Subcutaneous adipose tissue (tissue), 4 donors: ENCODE measurements around the gene PRUNE1. TPM values are rescaled to one million over a fixed set of nuclear protein-coding genes. Genes with fewer than 3 reads are reported as not detected.

Experiments used
- CTCF ChIP-seq: fragments of 450-650 bp; IDR thresholded peaks from one replicate; pipeline ENCODE4 v1.5.1; 2016; ENCODE audit warnings: low read depth, mild to moderate bottlenecking, control low read depth, antibody characterized with exemption, moderate library complexity
- total RNA-seq, 4 donors: library from RNA; depleted of rRNA; stranded (reverse); fragments of >200 nt; gene quantifications; one replicate each; pipeline ENCODE4 v1.1.0, GENCODE V29; 2016

The PRUNE1 gene
- total RNA-seq, 4 donors from 2014 or later, result 16.5 to 29.5 (median 17.8) TPM

DNA sequence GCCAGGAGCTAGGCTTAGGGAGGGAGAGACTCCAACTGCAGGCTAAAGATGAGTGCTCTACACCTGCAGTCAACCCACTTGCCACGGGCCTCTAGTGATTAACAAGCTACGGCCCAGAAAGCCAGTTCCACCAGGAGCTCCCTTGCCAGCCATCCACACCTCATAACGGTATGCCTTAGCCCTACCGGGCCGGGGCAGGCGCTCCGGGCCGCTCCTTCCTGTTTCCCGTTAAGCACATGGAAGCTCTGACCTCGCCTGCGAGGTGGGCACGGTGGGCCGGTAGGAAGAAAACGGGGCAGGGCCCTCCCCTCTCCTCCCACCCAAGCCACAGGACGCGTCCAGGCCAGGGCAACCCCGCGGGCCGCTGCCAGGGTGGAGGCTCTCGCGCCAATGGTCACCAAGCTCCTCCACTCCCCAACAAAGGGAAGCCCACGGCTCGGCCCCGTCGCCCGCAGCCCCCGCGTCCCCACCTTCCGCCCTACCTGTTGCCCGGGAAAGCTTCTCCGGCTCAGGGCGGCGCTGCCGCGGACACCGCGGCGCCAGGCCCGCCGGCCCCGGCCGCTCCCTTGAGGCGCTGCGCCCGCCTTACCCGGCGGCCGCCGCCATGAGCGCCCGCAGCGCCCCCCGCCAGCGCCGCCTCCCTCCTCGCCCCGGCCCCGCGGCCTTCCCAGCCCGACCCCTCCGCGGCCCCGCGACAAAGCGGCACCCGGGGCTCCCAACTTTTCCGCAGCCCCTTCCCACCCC lies 34.2 kb upstream of the PRUNE1 start:
- no peak for TF ChIP-seq CTCF

DNA sequence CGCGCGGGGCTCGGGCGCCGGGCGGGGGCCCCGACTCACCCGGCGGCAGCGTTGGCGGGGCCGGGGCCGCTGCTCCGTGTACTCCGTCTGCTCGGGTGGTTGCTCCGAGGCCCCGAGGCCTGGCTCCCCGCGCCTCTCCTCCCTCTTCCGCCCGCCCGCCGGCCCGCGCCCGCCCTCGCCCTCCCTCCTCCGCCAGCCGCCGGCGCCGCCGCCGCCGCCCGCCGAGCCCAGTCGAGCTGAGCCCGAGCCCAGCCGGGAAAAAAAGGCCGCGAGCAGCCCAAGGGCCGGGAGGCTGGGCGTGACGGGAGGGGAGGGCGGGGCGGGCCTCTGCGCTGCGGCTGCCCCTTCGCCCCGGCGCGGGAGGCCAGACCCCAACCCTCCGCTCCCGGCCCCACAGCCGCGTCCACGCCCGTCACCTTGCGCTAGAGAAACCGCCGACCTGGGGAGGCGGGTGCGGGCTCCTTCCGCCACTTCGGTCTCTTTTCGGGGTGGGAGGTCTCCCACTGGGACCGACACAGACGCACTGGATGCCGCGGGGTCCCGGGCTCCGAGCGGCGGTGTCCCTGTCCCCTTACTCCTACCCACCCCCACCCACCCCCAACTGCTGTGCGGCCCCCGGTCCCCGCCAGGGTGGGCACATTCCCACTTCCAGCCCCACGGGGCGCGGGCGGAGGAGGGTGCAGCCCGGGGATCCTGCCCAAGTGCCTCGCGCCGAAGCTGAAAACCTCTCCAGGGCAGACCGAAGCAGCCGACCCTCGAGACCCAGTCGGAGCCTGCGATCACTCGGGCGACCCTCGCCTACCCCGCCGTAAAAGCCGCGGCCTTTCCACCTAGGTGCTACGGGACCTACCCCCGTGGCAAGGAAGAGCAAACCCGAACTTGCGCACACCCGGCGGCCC lies 33.4 kb upstream of the PRUNE1 start, which contains the start of gene CERS2:
Gene CERS2, minus strand, starts transcription at position 256 of the 899 bp plus-strand sequence. CDS start 5,745 bp downstream, outside the sequence.
- TF ChIP-seq CTCF, result no peak

DNA sequence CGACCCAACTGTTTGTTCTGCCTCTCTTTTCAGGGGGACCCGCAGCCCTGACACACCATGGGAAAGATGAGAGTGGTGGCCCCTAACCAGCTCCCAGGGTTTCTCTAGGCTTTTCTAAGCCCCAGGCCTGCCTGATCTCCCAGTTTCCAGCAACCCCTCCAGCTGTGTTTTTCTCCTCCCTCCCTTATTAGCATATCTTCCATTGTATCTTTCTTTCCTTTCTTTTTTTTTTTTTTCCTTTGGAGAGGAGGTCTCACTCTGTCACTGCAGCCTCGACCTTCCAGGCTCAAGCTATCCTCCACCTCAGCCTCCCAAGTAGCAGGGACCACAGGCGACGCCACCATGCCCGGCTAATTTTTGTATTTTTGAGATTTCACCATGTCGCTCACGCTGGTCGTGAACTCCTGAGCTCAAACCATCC lies 31.8 kb upstream of the PRUNE1 start:
- TF ChIP-seq CTCF, result no peak

GRCh38 chr1:150976879-150977694 lies 31.2 kb upstream of the PRUNE1 start:
- TF ChIP-seq CTCF, result no peak

DNA sequence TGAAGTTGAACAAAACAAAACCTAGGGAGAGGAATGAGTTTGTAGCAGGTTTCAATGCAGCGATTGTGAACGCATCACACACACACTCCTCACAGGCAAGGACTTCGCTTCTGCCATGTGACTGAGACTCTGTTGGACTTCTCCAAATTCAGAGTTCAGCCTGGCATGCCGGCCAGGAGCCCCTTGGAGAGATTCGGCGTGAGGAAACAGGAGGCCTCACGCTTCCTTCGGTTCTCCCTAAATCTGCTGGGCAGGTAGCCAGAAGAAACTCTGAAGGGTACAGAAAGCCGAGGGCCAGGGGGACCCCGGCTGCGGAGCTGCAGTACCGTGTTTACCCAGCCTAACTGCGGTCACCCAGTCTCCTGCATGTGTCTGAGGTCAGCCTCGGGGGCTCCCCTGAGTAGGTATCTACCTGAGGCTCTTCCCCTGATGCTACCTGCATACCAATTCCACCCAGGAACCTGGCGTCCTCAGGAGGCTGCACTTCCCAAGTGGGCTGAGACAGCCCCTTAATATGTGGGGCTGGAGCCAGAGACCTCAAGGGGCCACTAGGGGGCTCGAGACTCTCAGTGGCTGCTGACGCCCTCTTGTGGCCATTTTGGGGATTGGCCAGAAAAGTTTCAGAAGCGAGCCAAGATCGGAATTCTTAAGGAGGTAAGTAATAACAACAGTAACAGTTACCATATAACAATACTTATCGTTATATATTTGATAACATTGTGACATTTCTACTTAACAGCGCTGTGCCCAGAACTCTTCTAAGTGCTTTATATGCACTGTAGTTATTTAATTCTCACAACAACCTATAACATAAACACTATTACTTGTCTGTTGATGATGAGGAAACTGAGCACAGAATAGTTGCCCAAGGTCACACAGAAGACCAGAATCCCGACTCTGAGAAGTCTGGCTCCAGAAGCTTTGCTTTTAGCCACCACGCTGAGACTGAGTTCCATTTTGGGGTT lies 28.9 kb upstream of the PRUNE1 start:
- no peak for TF ChIP-seq CTCF

DNA sequence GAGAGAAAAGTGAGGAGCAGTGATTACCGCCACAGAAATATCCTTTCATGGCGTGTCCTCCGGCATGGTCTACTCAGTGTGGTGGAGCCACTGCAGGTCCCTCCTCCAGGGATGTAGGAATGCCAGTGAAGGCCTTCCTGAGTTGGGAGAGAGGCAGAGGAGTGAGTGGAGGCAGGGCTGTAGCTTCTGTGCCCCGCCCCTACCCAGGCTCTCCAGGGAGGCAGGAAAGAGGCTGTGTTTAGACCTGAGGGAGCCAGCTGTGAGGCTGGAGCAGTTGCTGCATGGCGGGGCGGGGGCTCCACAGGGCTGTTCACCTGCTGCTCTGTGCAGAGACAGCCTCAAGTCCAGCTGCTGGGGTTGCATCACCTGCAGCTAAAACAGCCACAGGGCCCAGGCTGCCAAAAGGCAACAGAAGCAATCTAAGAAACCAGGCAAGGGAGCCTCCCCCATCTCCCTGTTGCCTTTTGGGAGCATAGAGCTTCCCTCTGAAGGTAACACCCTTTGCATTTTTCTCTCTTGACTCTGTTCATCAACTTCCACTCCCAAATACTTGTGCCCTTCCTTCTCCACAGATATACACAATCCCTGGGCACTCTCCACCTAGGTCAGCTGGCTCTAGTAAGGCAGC lies 27.0 kb upstream of the PRUNE1 start:
- TF ChIP-seq CTCF, result no peak
